Measurements from ENCODE around the gene STAM2.

DNA sequence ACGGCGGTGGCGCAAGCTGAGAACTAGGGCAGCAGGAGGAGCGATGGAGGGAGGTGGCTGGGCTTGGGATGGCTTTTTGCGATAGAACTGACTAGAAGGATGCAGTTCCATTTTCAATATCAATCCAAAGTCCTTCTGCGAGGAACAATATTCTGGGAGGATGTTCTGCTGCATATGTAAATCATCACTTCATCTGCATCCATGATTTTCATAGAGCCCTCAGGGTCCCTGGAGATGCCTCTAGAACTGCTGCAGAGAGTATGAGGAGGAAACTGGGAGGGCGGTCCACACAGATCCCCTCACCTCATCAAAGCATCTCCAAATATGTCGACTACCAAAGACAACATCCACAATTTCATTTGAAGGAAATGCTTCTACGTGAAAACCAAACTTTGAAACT, 97.5 kb downstream of the STAM2 start:
- TF ChIP-seq EP300 (IDR thresholded peaks at IDR 0.05): no peak
- TF ChIP-seq, protein P1, sequence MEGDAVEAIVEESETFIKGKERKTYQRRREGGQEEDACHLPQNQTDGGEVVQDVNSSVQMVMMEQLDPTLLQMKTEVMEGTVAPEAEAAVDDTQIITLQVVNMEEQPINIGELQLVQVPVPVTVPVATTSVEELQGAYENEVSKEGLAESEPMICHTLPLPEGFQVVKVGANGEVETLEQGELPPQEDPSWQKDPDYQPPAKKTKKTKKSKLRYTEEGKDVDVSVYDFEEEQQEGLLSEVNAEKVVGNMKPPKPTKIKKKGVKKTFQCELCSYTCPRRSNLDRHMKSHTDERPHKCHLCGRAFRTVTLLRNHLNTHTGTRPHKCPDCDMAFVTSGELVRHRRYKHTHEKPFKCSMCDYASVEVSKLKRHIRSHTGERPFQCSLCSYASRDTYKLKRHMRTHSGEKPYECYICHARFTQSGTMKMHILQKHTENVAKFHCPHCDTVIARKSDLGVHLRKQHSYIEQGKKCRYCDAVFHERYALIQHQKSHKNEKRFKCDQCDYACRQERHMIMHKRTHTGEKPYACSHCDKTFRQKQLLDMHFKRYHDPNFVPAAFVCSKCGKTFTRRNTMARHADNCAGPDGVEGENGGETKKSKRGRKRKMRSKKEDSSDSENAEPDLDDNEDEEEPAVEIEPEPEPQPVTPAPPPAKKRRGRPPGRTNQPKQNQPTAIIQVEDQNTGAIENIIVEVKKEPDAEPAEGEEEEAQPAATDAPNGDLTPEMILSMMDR (IDR thresholded peaks at IDR 0.05): no peak
- TF ChIP-seq POLR2AphosphoS5 (IDR thresholded peaks at IDR 0.05): no peak
- TF ChIP-seq POLR2A (IDR thresholded peaks at IDR 0.05; ENCODE audit: low read depth): no peak
